Measurements from ENCODE around the gene MAML3.

The MAML3 gene

GRCh38 chr4:139956507-139957017 is 197.4 kb downstream of the MAML3 start:
- Histone ChIP-seq H3K4me2 (ENCODE audit: low read length) (no peak overlapping the region), H3K4me3 (ENCODE audit: low read depth, low read length, poor library complexity, severe bottlenecking) (no peak overlapping the region), H4K20me1 (ENCODE audit: insufficient read depth, low read length) (no peaks in the 10 kb centered on the region), H3F3A (ENCODE audit: insufficient read depth, low read length) (no peaks in the 10 kb centered on the region), H3K9ac (ENCODE audit: low read length) (no peak overlapping the region), H3K27ac (ENCODE audit: low read depth, low read length, poor library complexity, severe bottlenecking) (no peak overlapping the region), H3K9me2 (ENCODE audit: low read depth, low read length) (no peaks in the 10 kb centered on the region), H3K27me3 (ENCODE audit: insufficient read depth, low read length) (no peaks in the 10 kb centered on the region), H3K9me3 (ENCODE audit: low read length) (no peaks in the 10 kb centered on the region), H2AFZ (ENCODE audit: low read length) (no peak overlapping the region), H3K36me3 (ENCODE audit: insufficient read depth, low read length) (no peaks in the 10 kb centered on the region), H3K79me2 (ENCODE audit: insufficient read depth, low read length) (no peaks in the 10 kb centered on the region), H3K4me1 (ENCODE audit: insufficient read depth, low read length, severe bottlenecking) (no peaks in the 10 kb centered on the region)
- TF ChIP-seq EZH2 (IDR thresholded peaks at IDR 0.05; ENCODE audit: borderline replicate concordance, low read length) (no peak), CTCF (IDR thresholded peaks at IDR 0.05; ENCODE audit: low read length) (no peak)

- no peaks in the 10 kb centered on the region for H3K9me3 ChIP-seq (ENCODE audit: low read length)
- no peaks in the 10 kb centered on the region for H3K27me3 ChIP-seq (ENCODE audit: insufficient read depth, low read length)
- no peaks in the 10 kb centered on the region for H3F3A ChIP-seq (ENCODE audit: insufficient read depth, low read length)
- no peaks in the 10 kb centered on the region for H3K4me1 ChIP-seq (ENCODE audit: insufficient read depth, low read length, severe bottlenecking)
- TF ChIP-seq CTCF (IDR thresholded peaks at IDR 0.05; ENCODE audit: low read length) (no peak), EZH2 (IDR thresholded peaks at IDR 0.05; ENCODE audit: borderline replicate concordance, low read length) (no peak)
- H3K36me3 ChIP-seq (ENCODE audit: insufficient read depth, low read length): no peaks in the 10 kb centered on the region
- no peaks in the 10 kb centered on the region for H3K9me2 ChIP-seq (ENCODE audit: low read depth, low read length)
- H3K4me2 ChIP-seq (ENCODE audit: low read length): no peak overlapping the region
- no peak overlapping the region for H3K27ac ChIP-seq (ENCODE audit: low read depth, low read length, poor library complexity, severe bottlenecking)
- H3K79me2 ChIP-seq (ENCODE audit: insufficient read depth, low read length): no peaks in the 10 kb centered on the region
- no peak overlapping the region for H3K9ac ChIP-seq (ENCODE audit: low read length)
- H3K4me3 ChIP-seq (ENCODE audit: low read depth, low read length, poor library complexity, severe bottlenecking): no peak overlapping the region
- H4K20me1 ChIP-seq (ENCODE audit: insufficient read depth, low read length): no peaks in the 10 kb centered on the region
- no peak overlapping the region for H2AFZ ChIP-seq (ENCODE audit: low read length)
These were observed 198.4 kb downstream of the MAML3 start for GRCh38 chr4:139955600-139955999.

- Histone ChIP-seq H3K9me3 (ENCODE audit: low read length) (no peaks in the 10 kb centered on the region), H3K9ac (ENCODE audit: low read length) (no peak overlapping the region), H3F3A (ENCODE audit: insufficient read depth, low read length) (no peaks in the 10 kb centered on the region), H3K4me3 (ENCODE audit: low read depth, low read length, poor library complexity, severe bottlenecking) (no peak overlapping the region), H2AFZ (ENCODE audit: low read length) (no peak overlapping the region), H4K20me1 (ENCODE audit: insufficient read depth, low read length) (no peaks in the 10 kb centered on the region), H3K9me2 (ENCODE audit: low read depth, low read length) (no peaks in the 10 kb centered on the region), H3K4me1 (ENCODE audit: insufficient read depth, low read length, severe bottlenecking) (no peaks in the 10 kb centered on the region), H3K36me3 (ENCODE audit: insufficient read depth, low read length) (no peaks in the 10 kb centered on the region), H3K4me2 (ENCODE audit: low read length) (no peak overlapping the region), H3K27me3 (ENCODE audit: insufficient read depth, low read length) (no peaks in the 10 kb centered on the region), H3K79me2 (ENCODE audit: insufficient read depth, low read length) (no peaks in the 10 kb centered on the region), H3K27ac (ENCODE audit: low read depth, low read length, poor library complexity, severe bottlenecking) (no peak overlapping the region)
- no peak for TF ChIP-seq EZH2 (IDR thresholded peaks at IDR 0.05; ENCODE audit: borderline replicate concordance, low read length)
- no peak for TF ChIP-seq CTCF (IDR thresholded peaks at IDR 0.05; ENCODE audit: low read length)
These were observed 199.5 kb downstream of the MAML3 start for GRCh38 chr4:139954512-139954911.
